SK-N-SH (cell line): ENCODE data around the gene KIF15. TPM values are rescaled to one million over a fixed set of nuclear protein-coding genes. Genes with fewer than 3 reads are reported as not detected.

Experiments
- CTCF ChIA-PET: fragments of 300-600, 350-600 bp; formaldehyde crosslinking; extraction: SDS; loops from one replicate; lab custom pipeline; 2021; lab: Yijun Ruan, JAX
- POLR2A ChIA-PET: fragments of 350-600 bp; sonication (Branson Sonifier 250); formaldehyde crosslinking; extraction: SDS; loops from one replicate; lab custom pipeline; 2020; ENCODE audit warnings: antibody characterized with exemption, inconsistent platforms; lab: Yijun Ruan, JAX
- DNase-seq: peaks from one replicate; pipeline ENCODE4 v3.0.0; 2012
- H2AFZ ChIP-seq: fragments of 200-600 bp; sonication (generic); 2 replicates; pipeline ENCODE4 v1.8.1; 2016; ENCODE audit warnings: antibody characterized with exemption, mild to moderate bottlenecking, low read depth
- H3F3A ChIP-seq: fragments of 200-600 bp; sonication (generic); replicated peaks from 2 replicates; pipeline ENCODE3; 2016; ENCODE audit warnings: antibody characterized with exemption, mild to moderate bottlenecking; ENCODE audit not compliant: insufficient read depth
- H3K27ac ChIP-seq, 2 experiments: fragments of 200-500 bp in 1 of 2; fragments of 200-600 bp in 1 of 2; sonication (Bioruptor generic) in 1 of 2; sonication (generic), shearing (Covaris generic) in 1 of 2; 2 replicates each; pipeline versions ENCODE4 v1.5.1 to v1.6.1; 2014 to 2016; ENCODE audit warnings: low read depth in 2 of 2, inconsistent platforms in 1 of 2, low read length in 1 of 2, mild to moderate bottlenecking in 1 of 2, mixed read lengths in 1 of 2
- H3K27me3 ChIP-seq: fragments of 200-600 bp; sonication (generic), shearing (Covaris generic); 2 replicates; pipeline ENCODE4 v1.6.1; 2016; ENCODE audit warnings: mixed run types; ENCODE audit not compliant: insufficient read depth
- H3K36me3 ChIP-seq, 2 experiments: fragments of 200-500 bp in 1 of 2; fragments of 200-600 bp in 1 of 2; sonication (Bioruptor generic) in 1 of 2; sonication (generic) in 1 of 2; replicated peaks in 1 of 2; 2 replicates each; pipeline versions ENCODE3 to v1.5.1; 2014 to 2016; ENCODE audit warnings: low read length in 1 of 2, mild to moderate bottlenecking in 1 of 2; ENCODE audit not compliant: insufficient read depth in 2 of 2, control insufficient read depth in 1 of 2
- H3K4me1 ChIP-seq, 2 experiments: fragments of 200-500 bp in 1 of 2; fragments of 200-600 bp in 1 of 2; sonication (Bioruptor generic) in 1 of 2; sonication (generic), shearing (Covaris generic) in 1 of 2; 2 replicates each; pipeline versions ENCODE4 v1.5.1 to v1.6.1; 2014 to 2016; ENCODE audit warnings: low read depth in 1 of 2, low read length in 1 of 2, mixed run types in 1 of 2; ENCODE audit not compliant: insufficient read depth in 2 of 2, control insufficient read depth in 1 of 2
- H3K4me2 ChIP-seq: fragments of 200-600 bp; sonication (generic), shearing (Covaris generic); 2 replicates; pipeline ENCODE4 v1.6.1; 2017; ENCODE audit warnings: mixed run types
- H3K4me3 ChIP-seq, 2 experiments: fragments of 200-500 bp in 1 of 2; fragments of 200-600 bp in 1 of 2; sonication (Bioruptor generic) in 1 of 2; sonication (generic), shearing (Covaris generic) in 1 of 2; 2 replicates each; pipeline versions ENCODE4 v1.5.1 to v1.8.1; 2014 to 2016; ENCODE audit warnings: low read depth in 2 of 2, inconsistent platforms in 1 of 2, low read length in 1 of 2, mild to moderate bottlenecking in 1 of 2, mixed read lengths in 1 of 2, moderate library complexity in 1 of 2
- H3K79me2 ChIP-seq: fragments of 200-600 bp; sonication (generic); 2 replicates; pipeline ENCODE4 v1.8.1; 2017; ENCODE audit warnings: mild to moderate bottlenecking; ENCODE audit not compliant: insufficient read depth
- H3K9ac ChIP-seq: fragments of 200-600 bp; sonication (generic); 2 replicates; pipeline ENCODE4 v1.6.1; 2017; ENCODE audit warnings: mixed run types
- H3K9me2 ChIP-seq: fragments of 200-600 bp; sonication (generic); 2 replicates; pipeline ENCODE4 v1.6.1; 2017; ENCODE audit warnings: mixed run types
- H3K9me3 ChIP-seq: fragments of 200-600 bp; sonication (generic); 2 replicates; pipeline ENCODE4 v1.6.1; 2017; ENCODE audit warnings: mixed run types, mild to moderate bottlenecking, moderate library complexity
- H4K20me1 ChIP-seq: fragments of 200-600 bp; sonication (generic); 2 replicates; pipeline ENCODE4 v1.6.1; 2017; ENCODE audit warnings: mild to moderate bottlenecking, mixed run types; ENCODE audit not compliant: insufficient read depth
- ELF1 ChIP-seq: IDR thresholded peaks from 2 replicates; pipeline ENCODE4 v1.4.0; 2012
- FOSL2 ChIP-seq: IDR thresholded peaks from 2 replicates; pipeline ENCODE4 v1.4.0; 2012; ENCODE audit warnings: low read depth, mild to moderate bottlenecking, moderate library complexity, borderline replicate concordance
- GABPA ChIP-seq: IDR thresholded peaks from 2 replicates; pipeline ENCODE4 v1.4.0; 2012; ENCODE audit warnings: low read depth, mild to moderate bottlenecking
- JUND ChIP-seq: IDR thresholded peaks from 2 replicates; pipeline ENCODE4 v1.4.0; 2012
- MXI1 ChIP-seq: IDR thresholded peaks from 2 replicates; pipeline ENCODE4 v1.6.1; 2012; ENCODE audit warnings: mild to moderate bottlenecking, low read depth, low read length, improper control_type of control experiment
- NFIC ChIP-seq: IDR thresholded peaks from 2 replicates; pipeline ENCODE4 v1.4.0; 2012; ENCODE audit warnings: borderline replicate concordance
- POLR2AphosphoS5 ChIP-seq: IDR thresholded peaks from 2 replicates; pipeline ENCODE4 v1.6.1; 2012; ENCODE audit warnings: low read depth, low read length
- RAD21 ChIP-seq: IDR thresholded peaks from 2 replicates; pipeline ENCODE4 v1.6.1; 2012; ENCODE audit warnings: mild to moderate bottlenecking, low read length
- RCOR1 ChIP-seq: fragments of 150-350 bp; IDR thresholded peaks from 2 replicates; pipeline ENCODE4 v1.6.1; 2017; ENCODE audit warnings: antibody characterized with exemption, low read length
- RFX5 ChIP-seq: IDR thresholded peaks from 2 replicates; pipeline ENCODE4 v1.6.1; 2012; ENCODE audit warnings: mild to moderate bottlenecking, improper control_type of control experiment, low read length
- TAF1 ChIP-seq: IDR thresholded peaks from 2 replicates; pipeline ENCODE4 v1.6.1; 2012; ENCODE audit warnings: low read depth, mild to moderate bottlenecking, low read length, moderate library complexity, borderline replicate concordance
- TEAD4 ChIP-seq: IDR thresholded peaks from 2 replicates; pipeline ENCODE4 v1.4.0; 2012; ENCODE audit warnings: mild to moderate bottlenecking, borderline replicate concordance; ENCODE audit not compliant: insufficient read depth
- YY1 ChIP-seq: IDR thresholded peaks from 2 replicates; pipeline ENCODE4 v1.4.0; 2012; ENCODE audit warnings: low read depth, mild to moderate bottlenecking
- WGBS: methylation state at CpG from one replicate; pipeline ENCODE4 v1.1.6; 2017; ENCODE audit warnings: low lambda C conversion rate; 5-methylcytosine and 5-hydroxymethylcytosine counted together
- polyA plus RNA-seq, 3 experiments: library from polyadenylated mRNA; depleted of rRNA; stranded (reverse); fragments of >200 nt; gene quantifications; 2 replicates each; pipeline ENCODE4 v1.2.3, GENCODE V29; 2012
- TF ChIP-seq, protein P1 (sequence below): IDR thresholded peaks from 2 replicates; pipeline ENCODE4 v1.6.1; 2012; ENCODE audit warnings: mild to moderate bottlenecking, low read depth, low read length, moderate library complexity
- TF ChIP-seq, protein P2 (sequence below): IDR thresholded peaks from 2 replicates; pipeline ENCODE4 v1.4.0; 2012; ENCODE audit warnings: low read depth, borderline replicate concordance
- TF ChIP-seq, protein P3 (sequence below): IDR thresholded peaks from 2 replicates; pipeline ENCODE4 v1.4.0; 2012; ENCODE audit warnings: low read depth, borderline replicate concordance
- TF ChIP-seq, protein P4 (sequence below): IDR thresholded peaks from 2 replicates; pipeline ENCODE4 v1.4.0; 2012; ENCODE audit warnings: low read depth
- TF ChIP-seq, protein P5 (sequence below): fragments of 150-350 bp; IDR thresholded peaks from 2 replicates; pipeline ENCODE4 v1.6.1; 2017; ENCODE audit warnings: antibody characterized with exemption, low read length, low read depth, borderline replicate concordance

KIF15 gene
- polyA plus RNA-seq, 1 of the 3 experiments (the other 2 are of a cell fraction), result 2.3 TPM

DNA sequence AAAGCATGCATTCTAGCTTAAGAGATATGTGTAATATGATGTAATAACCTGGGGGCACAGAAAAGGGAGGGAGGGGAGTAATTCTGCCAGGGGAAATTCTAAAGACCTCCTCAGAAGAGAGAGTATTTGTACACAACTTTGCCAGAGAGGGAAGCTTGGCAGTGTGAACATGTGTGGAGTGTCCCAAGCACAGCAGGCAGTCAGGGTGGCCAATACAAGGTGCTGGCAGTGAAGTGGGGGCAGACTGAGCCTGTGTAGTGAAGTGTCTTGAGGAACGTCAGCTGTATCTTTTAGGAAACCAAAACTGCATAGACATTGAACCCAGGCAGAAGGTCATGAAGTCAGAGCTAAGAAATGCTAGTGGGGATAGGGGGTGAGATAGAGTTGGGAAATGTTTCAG, 70.4 kb downstream of the KIF15 start (continued):
- TF ChIP-seq FOSL2, result no peak
- TF ChIP-seq, protein P1, sequence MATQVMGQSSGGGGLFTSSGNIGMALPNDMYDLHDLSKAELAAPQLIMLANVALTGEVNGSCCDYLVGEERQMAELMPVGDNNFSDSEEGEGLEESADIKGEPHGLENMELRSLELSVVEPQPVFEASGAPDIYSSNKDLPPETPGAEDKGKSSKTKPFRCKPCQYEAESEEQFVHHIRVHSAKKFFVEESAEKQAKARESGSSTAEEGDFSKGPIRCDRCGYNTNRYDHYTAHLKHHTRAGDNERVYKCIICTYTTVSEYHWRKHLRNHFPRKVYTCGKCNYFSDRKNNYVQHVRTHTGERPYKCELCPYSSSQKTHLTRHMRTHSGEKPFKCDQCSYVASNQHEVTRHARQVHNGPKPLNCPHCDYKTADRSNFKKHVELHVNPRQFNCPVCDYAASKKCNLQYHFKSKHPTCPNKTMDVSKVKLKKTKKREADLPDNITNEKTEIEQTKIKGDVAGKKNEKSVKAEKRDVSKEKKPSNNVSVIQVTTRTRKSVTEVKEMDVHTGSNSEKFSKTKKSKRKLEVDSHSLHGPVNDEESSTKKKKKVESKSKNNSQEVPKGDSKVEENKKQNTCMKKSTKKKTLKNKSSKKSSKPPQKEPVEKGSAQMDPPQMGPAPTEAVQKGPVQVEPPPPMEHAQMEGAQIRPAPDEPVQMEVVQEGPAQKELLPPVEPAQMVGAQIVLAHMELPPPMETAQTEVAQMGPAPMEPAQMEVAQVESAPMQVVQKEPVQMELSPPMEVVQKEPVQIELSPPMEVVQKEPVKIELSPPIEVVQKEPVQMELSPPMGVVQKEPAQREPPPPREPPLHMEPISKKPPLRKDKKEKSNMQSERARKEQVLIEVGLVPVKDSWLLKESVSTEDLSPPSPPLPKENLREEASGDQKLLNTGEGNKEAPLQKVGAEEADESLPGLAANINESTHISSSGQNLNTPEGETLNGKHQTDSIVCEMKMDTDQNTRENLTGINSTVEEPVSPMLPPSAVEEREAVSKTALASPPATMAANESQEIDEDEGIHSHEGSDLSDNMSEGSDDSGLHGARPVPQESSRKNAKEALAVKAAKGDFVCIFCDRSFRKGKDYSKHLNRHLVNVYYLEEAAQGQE, result no peak
- no peak for TF ChIP-seq RFX5
- TF ChIP-seq YY1, result no peak
- TF ChIP-seq, all 33 proteins: peak for 0

DNA sequence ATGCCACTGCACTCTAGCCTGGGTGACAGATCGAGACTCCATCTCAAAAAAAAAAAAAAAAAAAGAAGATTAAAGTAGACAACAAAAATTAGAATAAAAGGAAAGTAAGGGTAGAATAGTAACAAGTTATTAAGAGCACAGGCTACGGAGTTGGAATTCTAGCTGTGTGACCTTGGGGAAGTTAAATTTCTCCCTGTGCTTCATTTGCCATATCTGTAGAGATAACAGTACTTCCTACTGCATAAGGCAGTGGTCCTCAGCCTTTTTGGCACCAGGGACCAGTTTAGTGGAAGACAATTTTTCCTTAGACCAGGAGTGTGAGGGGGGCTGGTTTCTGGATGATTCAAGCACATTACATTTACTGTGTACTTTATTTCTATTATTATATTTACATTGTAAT, 71.4 kb downstream of the KIF15 start:
- no peak overlapping the region for H2AFZ ChIP-seq
- peaks cover 13% of the 10 kb centered on the region; the same call in 1 of the 2 replicates for H3K9me3 ChIP-seq
- POLR2A ChIA-PET, result no interaction called here
- WGBS, result 96% methylated on average over 2 of the region's 2 CpGs
- H3K9me2 ChIP-seq, result no peaks in the 10 kb centered on the region
- H3K79me2 ChIP-seq, result no peaks in the 10 kb centered on the region
- CTCF ChIA-PET, result no interaction called here
- no peaks in the 10 kb centered on the region for H4K20me1 ChIP-seq
- H3K4me1 ChIP-seq, result no peaks in the 10 kb centered on the region
- H3K4me3 ChIP-seq, result no peak overlapping the region
- H3F3A ChIP-seq, result peaks cover 6% of the 10 kb centered on the region
- TF ChIP-seq TAF1 (no peak), POLR2AphosphoS5 (no peak), YY1 (no peak), JUND (no peak), NFIC (no peak), TEAD4 (no peak), RAD21 (no peak), ELF1 (no peak), GABPA (no peak), RCOR1 (no peak), MXI1 (no peak)
- TF ChIP-seq, protein P2, sequence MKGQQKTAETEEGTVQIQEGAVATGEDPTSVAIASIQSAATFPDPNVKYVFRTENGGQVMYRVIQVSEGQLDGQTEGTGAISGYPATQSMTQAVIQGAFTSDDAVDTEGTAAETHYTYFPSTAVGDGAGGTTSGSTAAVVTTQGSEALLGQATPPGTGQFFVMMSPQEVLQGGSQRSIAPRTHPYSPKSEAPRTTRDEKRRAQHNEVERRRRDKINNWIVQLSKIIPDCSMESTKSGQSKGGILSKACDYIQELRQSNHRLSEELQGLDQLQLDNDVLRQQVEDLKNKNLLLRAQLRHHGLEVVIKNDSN, result no peak
- TF ChIP-seq, protein P3, sequence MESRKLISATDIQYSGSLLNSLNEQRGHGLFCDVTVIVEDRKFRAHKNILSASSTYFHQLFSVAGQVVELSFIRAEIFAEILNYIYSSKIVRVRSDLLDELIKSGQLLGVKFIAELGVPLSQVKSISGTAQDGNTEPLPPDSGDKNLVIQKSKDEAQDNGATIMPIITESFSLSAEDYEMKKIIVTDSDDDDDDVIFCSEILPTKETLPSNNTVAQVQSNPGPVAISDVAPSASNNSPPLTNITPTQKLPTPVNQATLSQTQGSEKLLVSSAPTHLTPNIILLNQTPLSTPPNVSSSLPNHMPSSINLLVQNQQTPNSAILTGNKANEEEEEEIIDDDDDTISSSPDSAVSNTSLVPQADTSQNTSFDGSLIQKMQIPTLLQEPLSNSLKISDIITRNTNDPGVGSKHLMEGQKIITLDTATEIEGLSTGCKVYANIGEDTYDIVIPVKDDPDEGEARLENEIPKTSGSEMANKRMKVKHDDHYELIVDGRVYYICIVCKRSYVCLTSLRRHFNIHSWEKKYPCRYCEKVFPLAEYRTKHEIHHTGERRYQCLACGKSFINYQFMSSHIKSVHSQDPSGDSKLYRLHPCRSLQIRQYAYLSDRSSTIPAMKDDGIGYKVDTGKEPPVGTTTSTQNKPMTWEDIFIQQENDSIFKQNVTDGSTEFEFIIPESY, result no peak
- TF ChIP-seq, protein P4, sequence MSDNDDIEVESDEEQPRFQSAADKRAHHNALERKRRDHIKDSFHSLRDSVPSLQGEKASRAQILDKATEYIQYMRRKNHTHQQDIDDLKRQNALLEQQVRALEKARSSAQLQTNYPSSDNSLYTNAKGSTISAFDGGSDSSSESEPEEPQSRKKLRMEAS, result no peak
- TF ChIP-seq, protein P5, sequence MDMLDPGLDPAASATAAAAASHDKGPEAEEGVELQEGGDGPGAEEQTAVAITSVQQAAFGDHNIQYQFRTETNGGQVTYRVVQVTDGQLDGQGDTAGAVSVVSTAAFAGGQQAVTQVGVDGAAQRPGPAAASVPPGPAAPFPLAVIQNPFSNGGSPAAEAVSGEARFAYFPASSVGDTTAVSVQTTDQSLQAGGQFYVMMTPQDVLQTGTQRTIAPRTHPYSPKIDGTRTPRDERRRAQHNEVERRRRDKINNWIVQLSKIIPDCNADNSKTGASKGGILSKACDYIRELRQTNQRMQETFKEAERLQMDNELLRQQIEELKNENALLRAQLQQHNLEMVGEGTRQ, result no peak
- H3K9ac ChIP-seq, result no peak overlapping the region
- peaks cover 21 to 46% of the 10 kb centered on the region in 2 experiments for H3K36me3 ChIP-seq
- DNase-seq, result no peak
- H3K27me3 ChIP-seq, result no peaks in the 10 kb centered on the region
- H3K4me2 ChIP-seq, result no peak overlapping the region
- no peak overlapping the region for H3K27ac ChIP-seq
